Measurements from ENCODE around the gene RIPK1. TPM values are rescaled to one million over a fixed set of nuclear protein-coding genes. Genes with fewer than 3 reads are reported as not detected.

RIPK1 gene
- total RNA-seq, 1 donor from 2014 or later = 17.1 TPM

Other genes with a start within 250 kb of the RIPK1 start
- 79.5 and 80.1 TPM in 2 replicates for gene SERPINB1, start 226.6 kb upstream of the RIPK1 start, total RNA-seq
- gene SERPINB9, start 165.2 kb upstream of the RIPK1 start, total RNA-seq = 86.8 and 87.2 TPM in 2 replicates
- gene SERPINB6, start 96.9 kb upstream of the RIPK1 start, total RNA-seq = 33.7 and 34.9 TPM in 2 replicates
- 30.2 and 34.8 TPM in 2 replicates for gene NQO2, start 68.6 kb upstream of the RIPK1 start, total RNA-seq
- gene BPHL, start 50.2 kb downstream of the RIPK1 start, total RNA-seq = 6.6 and 7.9 TPM in 2 replicates
- gene TUBB2A, start 89.0 kb downstream of the RIPK1 start, total RNA-seq = 5.2 and 5.6 TPM in 2 replicates
- gene TUBB2B, start 159.2 kb downstream of the RIPK1 start, total RNA-seq = 0.20 and 0.57 TPM in 2 replicates
- gene PSMG4, start 190.5 kb downstream of the RIPK1 start, total RNA-seq = 32.1 and 35.4 TPM in 2 replicates